NCI-H2227 (cell line): ENCODE measurements around the gene EHBP1.

Source experiments
- DNase-seq: peaks from one replicate; lab custom pipeline; 2025; ENCODE audit not compliant: unreplicated experiment; lab: John Stamatoyannopoulos, UW

Gene EHBP1

DNA sequence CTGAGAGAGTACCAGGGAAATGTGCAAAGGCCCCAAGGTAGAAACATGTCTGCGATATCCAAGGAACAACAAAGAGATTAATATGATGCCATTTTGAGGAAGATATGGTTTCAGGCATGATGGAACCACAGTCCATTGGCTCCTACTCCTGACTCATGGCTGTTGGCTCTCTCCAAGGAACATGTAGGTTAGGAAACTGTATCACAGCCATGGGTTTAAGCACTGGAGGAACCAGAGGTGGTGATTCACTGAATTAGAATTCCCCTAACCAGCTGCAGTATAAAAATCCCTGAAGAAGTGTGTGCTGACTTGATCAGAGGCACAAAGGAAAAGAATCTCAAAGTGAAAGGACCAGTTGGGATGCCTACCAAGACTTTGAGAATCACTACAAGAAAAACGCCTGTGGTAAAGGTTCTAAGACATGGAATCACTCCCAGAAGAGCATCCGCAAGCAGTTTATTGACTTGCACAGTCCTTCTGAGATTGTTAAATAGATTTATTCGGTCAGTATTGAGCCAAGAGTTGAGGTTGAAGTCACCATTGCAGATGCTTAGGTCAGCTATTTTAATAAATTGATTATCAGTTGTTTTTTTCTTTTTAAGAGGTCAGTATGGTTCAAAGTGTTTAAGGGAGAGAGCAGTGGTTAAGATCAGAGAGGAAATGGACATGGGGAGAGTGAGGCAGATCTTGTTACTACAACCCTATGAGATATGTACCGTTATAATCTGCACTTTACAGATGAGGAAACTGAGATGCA, 234.4 kb downstream of the EHBP1 start:
- DNase-seq, result no peak

DNA sequence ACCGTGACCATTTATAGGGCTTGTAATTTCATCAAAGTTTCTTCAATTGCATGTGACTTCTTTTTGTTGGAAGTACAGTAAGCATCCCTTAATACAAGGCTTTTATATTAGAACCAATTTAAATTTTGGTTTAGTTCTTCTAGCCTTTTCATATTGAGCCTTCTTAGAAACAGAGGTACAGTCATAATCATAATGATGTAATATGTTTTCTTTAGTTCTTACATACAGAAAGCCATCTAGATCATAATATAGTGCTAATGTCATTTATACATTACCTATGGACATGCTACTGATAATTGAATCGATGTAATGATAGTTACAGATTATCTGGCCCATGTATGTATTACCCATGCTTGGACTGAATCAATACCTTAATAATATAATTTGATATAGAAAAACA, 235.2 kb downstream of the EHBP1 start:
- no peak for DNase-seq

DNA sequence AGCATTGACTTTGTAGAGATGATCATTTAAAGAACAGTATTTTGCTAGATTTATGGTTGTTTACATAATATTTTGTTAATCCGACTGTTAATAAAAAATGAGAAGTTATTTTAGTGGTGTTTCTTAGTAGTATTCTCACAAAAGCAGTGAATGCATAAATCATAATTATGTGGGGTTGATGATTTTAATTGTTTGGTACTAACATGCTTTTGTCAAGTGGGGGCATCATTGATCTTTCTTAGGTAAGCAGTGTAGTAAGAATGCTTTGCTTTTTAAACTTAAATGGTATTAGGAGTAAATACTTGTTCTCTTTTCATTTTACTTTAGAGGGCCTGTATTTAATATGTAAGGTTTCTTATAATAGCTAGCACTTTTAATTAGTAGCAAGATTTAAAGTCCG, 235.9 kb downstream of the EHBP1 start:
- DNase-seq, result no peak

DNA sequence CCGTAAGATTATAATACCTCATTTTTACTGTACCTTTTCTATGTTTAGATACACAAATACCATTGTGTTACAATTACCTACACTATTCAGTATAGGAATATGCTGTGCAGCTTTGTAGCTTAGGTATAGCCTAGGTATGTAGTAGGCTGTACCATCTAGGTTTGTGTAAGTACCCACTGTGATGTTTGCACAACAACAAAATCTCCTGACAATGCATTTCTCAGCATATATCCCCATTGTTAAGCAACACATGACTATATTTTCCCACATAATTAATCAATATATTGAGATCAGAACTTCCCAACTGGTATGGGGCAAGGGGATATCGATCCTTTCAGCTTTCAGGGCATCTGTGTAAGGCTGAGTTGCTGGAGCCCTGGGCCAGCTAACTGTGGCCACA, 238.8 kb downstream of the EHBP1 start:
- no peak for DNase-seq

DNA sequence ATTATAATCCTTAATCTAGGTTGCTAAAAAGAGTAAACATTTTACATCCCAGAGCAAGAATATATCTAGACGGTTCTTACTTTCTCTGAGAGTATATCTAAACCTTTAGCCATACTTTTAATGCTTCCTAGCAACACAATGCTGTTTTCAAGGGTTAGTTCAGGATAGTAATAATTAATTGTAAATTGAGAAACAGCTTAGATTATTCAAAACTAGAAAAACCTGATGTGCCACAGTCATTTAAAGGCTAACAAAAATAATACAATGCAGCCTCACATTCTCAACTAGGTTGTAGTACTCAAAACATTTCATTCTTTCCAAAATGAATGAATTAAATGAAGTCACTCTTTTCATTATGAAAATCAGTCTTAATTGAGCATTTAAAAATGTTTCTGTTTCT, 241.9 kb downstream of the EHBP1 start:
- DNase-seq, result no peak

DNA sequence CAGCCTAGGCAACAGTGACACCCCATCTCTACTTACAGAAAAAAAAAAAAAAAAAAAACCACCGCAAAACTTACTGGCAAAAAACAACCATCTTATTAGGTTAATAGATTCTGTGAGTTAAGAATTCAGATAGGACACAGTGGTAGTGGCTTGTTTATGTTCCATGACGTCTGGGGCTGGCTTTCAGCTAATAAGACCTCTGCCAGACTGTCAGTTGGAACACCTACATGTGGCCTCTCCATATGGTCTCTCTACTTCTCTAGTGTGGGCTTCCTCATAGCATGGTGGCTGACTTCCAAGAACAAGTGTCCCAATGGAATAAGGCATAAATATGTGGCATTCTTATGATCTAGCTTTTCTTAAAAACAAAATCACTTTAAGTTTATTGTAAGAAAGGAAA, 251.1 kb downstream of the EHBP1 start:
- DNase-seq, result no peak

DNA sequence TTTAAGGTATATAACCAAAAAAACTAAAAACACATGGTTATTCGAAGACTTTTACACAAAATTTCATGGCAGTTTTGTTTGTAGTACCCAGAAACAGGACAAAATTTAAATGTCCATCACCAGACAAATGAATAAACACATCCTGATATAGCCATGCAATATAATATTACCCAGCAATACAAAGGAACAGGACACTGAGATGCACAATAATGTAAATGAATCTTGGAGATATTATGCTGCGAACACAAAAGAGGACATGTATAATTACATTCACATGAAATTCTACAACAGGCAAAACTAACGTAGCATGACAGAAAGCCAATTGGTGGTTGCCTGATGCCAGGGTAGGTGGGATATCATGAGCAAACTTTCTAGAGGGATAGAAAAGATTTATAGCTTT, 252.7 kb downstream of the EHBP1 start:
- DNase-seq, result no peak

DNA sequence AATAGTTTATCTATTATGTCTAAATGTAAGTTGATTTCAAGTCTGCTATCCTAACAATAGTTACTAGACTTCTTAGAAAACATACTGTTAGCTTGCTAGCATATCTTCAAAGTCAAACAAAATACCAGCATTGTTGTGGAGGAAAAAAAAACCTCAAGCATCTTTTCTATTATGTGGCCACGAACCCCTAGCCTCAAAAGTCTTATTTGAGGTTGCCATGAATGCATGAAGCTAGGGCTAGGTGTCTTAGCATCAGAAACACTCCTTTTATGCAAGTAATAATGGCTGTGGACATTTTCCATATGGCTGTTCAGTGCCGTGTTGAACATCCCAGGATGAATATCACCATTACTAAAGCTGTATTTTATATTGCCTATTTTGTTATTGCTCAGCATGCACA, 258.5 kb downstream of the EHBP1 start:
- no peak for DNase-seq

DNA sequence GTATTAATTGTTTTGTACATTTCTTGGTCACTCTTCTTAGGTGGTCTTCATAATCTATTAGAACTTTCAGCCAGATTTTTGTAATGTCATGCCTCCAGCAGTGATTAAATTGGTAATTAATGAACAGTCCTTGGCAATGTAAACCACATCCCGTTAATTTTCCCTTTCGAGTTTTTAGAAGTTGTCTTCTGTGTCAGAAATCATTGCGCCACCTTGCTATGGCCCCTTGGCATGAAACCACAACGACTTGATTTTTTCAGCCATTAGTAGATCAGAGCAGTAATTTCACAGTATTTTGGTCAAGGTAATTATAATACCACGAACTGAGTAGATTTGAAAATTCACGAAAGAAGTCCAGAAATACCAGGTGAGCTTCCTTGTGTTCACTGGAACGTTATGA, 259.2 kb downstream of the EHBP1 start:
- no peak for DNase-seq

DNA sequence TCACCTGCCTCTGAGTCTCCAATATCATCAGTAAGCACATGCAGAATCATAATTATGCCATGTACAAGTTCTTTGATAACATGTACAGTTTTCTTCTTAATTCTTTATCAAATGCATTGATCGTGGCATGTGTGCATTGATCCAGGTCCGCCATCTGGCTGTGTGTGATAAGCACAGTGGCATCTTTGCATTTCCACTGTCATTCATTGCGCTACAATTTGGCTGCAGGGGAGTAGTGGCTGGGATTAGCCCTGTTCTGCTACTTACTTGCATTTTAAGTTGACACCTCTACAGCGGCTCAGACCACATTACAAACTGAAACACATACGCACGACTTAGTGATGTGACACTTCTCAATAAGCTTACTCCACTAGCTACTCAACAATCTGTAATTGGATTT, 261.5 kb downstream of the EHBP1 start:
- no peak for DNase-seq

DNA sequence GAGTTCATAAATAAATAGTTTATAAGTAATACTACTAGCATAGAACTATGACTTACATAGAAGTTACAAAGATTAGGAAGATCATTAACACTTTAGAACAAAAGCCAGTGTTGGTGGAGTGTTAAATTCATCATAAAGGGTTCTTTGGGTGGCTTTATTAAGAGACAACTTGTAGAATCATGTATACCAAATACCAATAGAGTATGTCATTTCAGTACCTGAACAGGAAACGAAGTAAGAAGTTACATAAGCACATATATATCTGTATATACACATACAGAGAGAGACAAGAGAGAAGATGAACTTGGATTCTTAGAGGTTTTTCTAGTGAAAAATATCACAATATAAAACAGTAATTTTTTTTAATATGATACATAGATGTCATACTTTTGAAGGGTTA, 262.7 kb downstream of the EHBP1 start:
- no peak for DNase-seq

DNA sequence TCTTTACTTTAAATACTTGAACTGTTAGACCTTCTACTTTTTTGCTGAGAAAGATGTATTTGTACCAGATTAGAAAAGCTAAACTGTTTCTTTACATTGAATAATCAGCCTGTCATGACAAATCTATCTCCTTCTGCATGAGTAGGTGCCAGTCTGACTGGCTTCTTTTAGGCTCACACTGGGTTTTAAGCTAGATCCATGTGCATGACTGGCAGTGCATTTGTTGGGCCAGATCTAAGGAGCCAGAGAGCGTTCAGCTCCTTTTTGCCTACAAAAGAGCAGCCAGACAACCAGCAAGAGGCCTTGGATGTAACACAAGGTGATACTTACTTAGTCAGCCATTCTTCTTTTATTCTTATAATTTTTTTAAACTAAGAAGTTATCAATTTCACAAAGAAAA, 263.2 kb downstream of the EHBP1 start:
- DNase-seq, result no peak

DNA sequence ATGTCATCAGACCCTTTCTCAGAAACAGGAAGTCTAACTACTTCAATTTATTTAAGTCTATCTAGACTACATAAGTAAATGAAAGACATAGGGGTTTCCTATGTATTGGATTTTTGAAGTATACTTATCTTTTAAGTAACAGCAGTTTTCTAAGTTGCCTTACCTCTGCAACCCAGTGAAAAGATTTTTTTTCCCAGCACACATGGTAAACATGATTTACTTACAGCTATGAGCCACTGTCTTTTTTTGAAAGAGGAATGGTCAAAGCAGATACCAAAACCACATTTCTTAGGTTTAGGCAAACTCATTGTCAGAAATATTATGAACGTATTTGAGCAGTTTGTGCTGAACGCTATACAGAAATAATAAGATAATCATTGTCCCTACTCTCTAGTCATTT, 266.4 kb downstream of the EHBP1 start:
- DNase-seq, result no peak

DNA sequence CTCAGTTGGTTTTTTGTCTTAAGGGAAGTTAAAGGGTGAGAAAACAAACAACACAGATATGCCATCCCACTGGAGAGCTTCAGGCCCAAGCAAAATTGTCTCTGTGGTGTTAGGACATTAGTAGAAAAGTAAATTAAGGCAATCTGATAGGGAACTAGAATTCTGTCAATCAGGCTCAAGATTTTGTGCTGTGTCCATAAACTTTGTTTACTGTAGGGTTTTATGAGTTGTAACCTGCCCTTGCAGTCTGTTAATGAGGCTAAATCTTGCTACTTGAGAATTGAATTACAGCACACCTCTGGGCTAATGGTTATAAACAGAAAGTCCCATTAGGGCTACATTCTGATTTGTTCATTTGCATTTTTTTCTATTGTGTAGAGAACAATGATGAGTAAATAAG, 267.1 kb downstream of the EHBP1 start:
- no peak for DNase-seq

DNA sequence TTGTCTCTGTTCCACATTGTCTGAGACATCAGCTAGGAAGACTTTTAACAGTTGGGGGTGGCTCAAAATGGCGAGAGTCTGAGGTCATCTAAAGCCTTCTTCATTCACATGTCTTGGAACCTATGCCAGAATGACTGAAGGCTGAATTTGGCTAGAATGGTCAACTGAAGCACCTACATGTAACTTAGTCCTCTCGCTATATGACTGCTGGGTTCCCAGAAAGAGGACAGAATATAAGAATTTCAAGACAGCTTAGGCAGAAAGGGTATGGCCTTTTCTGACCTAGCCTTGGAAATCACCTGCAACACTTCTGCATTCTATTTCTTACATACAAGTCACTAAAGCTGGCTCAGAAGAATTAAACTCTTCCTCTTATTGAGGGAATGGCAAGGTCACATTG, 269.5 kb downstream of the EHBP1 start:
- no peak for DNase-seq

DNA sequence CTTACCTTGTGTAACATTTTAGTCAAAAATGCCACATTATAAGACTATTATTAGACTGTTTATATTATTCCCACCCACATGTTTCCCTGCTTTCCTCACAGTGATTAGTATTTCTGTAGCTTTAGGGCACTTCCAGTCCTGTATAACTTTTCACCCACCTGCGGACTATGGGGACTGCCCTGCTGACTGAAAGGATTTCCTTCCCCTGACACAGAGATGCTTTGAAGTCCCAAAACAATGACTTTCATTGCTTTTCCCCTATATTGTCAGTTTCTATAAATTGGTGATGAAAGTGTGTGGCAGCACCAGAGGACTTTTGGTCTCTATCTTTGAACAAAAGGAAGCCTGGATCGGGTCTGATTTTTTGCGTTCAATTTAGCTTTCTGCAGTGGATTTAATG, 286.1 kb downstream of the EHBP1 start:
- DNase-seq, result no peak

DNA sequence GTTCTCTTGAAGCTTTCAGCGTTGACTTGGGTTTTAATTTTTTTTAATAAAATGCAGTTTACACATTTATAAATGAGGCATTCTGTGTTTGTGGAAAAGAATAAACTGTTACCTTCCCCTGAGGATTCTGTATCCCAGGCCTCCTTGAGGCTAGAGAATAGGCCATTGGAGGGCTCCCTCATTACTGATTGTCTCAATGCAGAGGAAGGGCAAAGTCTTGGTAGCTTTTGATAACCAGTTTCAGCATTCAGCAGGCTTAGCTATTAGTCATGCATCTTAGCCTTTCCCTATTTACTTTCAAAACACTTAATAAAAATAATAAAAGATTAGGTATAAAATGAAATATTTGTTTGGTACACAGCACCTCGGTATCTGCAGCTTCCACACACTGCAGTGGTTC, 287.0 kb downstream of the EHBP1 start:
- no peak for DNase-seq

DNA sequence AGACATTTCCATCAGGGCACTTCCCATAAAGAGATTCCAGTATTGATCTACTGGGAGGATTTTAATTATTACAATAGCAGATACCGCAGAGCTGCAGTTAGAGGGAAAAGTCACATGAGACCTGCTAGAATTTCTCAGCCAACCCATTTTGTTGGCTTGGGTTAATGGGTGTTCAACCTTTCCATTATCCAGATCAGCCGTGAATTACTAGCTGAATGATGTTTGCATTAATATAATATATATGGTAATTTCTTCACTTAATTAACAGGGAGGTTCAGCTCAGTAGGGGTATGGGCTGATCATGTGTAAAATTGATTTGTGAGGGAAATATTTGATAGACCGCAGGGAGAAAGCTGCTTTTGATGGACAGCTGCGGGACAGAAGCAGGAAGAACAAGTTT, 288.7 kb downstream of the EHBP1 start:
- no peak for DNase-seq

DNA sequence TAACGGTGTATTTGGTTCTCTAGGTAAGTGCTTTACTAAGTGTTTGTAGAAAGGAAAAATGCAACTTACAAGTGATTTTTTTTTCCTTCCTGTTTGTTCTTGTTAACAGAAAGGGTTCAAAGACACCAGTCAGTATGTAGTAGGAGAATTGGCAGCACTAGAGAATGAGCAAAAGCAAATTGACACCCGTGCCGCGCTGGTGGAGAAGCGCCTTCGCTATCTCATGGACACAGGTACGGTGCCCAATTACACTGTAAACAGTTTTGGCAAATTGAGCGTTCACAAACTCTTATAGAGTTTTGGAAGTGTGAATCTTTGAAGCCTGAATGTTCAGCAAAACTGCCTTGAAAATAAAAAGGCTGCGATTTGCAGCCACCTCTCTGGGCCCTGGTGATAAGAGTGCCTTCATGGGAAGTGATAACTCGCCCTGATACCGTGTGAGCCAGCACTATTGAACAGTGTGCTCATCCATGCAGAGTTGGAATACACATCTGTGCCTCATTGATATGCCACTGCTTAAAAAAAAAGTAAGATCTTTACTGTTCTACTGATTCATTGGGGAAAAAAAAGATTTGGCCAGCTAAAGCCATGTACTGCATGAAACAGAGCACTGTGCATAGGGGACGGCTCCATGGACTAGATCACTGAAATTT, 291.1 kb downstream of the EHBP1 start:
- no peak for DNase-seq

DNA sequence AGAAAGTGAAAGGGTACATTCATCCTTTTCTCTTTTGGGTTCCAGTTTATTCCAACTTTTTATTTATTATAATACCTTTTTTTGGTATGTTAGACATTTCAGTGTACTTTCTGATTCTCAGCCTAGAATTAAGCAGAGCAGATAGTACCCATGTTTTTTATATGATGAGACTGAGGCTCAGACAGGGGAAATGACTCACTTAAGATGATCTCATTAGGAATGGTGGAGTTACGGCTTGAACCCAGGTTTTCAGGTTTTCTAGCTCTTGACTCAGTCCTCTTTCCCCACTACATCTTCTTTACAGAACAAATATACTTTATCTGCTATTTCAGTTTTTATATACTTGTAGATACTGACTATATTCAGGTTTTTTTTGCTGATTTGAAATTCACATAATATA, 293.4 kb downstream of the EHBP1 start:
- DNase-seq, result no peak

DNA sequence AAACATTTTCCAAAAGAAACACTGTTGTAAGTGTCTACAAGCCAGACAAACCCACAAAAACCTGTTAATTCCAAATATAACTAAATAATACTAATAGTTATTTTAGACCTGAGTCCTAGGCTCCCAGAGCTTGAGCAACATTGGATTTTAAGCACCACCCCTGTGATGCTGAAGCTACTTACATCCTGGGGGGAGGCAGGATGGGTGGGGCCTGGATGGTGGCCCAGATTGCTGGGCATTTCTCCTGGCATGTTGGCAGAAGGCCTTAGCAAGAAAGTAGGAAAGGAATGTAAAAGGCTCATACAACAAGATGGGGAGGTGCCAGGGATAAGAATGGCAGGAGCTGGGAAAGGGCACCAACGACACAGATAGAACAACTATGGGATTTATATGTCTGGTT, 294.4 kb downstream of the EHBP1 start:
- DNase-seq, result no peak

DNA sequence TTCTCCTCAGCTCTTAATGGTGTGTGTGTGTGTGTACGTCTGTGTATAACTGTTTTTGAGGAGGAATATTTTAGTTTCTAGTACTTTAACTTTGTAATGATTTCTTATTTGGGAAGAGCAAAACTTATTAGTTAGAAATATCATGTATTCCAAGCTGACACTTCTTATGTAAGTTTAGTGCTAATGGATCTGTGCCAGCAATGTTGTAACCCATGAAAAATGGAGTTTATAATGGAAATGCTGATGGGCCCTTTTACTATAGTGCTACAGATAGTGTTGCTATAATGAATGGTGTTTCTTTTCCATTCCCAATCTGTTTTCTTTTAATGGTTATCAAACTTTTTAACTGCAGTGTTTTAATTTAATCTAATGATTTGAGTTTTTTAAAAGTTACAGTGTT, 295.3 kb downstream of the EHBP1 start:
- DNase-seq, result no peak

DNA sequence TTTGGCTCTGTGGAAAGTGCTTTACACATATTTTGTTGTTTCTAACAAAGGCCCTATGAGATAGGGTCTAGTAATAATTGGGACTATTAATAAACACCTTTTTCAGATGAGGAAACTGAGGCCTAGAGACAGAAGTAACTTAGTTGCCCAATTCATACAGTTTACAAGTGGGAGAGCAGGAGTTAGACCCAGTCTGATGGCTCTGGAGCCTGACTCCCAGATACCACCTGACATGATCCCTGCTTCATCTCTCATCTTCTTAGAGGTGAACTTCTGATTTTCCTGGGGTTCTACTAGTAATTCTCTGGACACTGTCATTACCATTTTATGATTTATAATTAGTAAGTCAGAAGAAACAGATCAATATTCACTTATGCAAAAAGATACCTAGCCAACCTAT, 296.1 kb downstream of the EHBP1 start:
- DNase-seq, result no peak
